CD8-positive, alpha-beta memory T cell (primary cell): Measurements from ENCODE around the gene DMXL2. TPM values are rescaled to one million over a fixed set of nuclear protein-coding genes. Genes with fewer than 3 reads are reported as not detected.
"Not testable (repeated sequence)": the region's sequence is repeated elsewhere in the genome, so short reads cannot be mapped to it uniquely, and the experiment has no call there.

Experiments used
- CTCF ChIA-PET: fragments of 350-600 bp; sonication (Branson Sonifier 250); formaldehyde crosslinking; loops from one replicate; lab custom pipeline; 2021; ENCODE audit warnings: antibody characterized with exemption; lab: Charles Lee
- POLR2A ChIA-PET: fragments of 350-600 bp; sonication (Branson Sonifier 250); formaldehyde crosslinking; loops from one replicate; lab custom pipeline; 2021; ENCODE audit warnings: antibody characterized with exemption; lab: Charles Lee
- DNase-seq, 5 donors: peaks; one replicate each; pipeline versions ENCODE4 v3.0.0 to v3.0.0-alpha.2; 2020 to 2022; ENCODE audit warnings: mixed read lengths in 1 of 5
- H3K27ac ChIP-seq: one replicate; pipeline ENCODE4 v1.7.0; 2013; ENCODE audit warnings: low read depth, mild to moderate bottlenecking, low read length, moderate library complexity
- H3K27me3 ChIP-seq: 2 replicates; pipeline ENCODE4 v1.7.0; 2013; ENCODE audit warnings: low read length, mild to moderate bottlenecking; ENCODE audit not compliant: insufficient read depth, poor library complexity, severe bottlenecking
- H3K36me3 ChIP-seq: 2 replicates; pipeline ENCODE4 v1.7.0; 2013; ENCODE audit warnings: mild to moderate bottlenecking, low read length, moderate library complexity; ENCODE audit not compliant: insufficient read depth
- H3K4me1 ChIP-seq: 2 replicates; pipeline ENCODE4 v1.7.0; 2013; ENCODE audit warnings: mild to moderate bottlenecking, low read length, moderate library complexity; ENCODE audit not compliant: insufficient read depth
- H3K4me3 ChIP-seq: 2 replicates; pipeline ENCODE4 v1.7.0; 2013; ENCODE audit warnings: mild to moderate bottlenecking, low read length
- H3K9me3 ChIP-seq: 2 replicates; pipeline ENCODE4 v1.7.0; 2013; ENCODE audit warnings: mild to moderate bottlenecking, low read length
- H3K27ac Mint-ChIP-seq, 8 donors: one replicate each; pipeline ENCODE4 v1.8.0; 2020 to 2021; ENCODE audit warnings: mixed read lengths in 8 of 8, mild to moderate bottlenecking in 6 of 8, inconsistent platforms in 3 of 8, moderate library complexity in 3 of 8
- H3K27me3 Mint-ChIP-seq, 2 donors: one replicate each; pipeline ENCODE4 v1.8.0; 2020 to 2021; ENCODE audit warnings: mixed read lengths in 2 of 2, mild to moderate bottlenecking in 1 of 2, moderate library complexity in 1 of 2
- H3K36me3 Mint-ChIP-seq, 3 donors: one replicate each; pipeline ENCODE4 v1.8.0; 2020 to 2021; ENCODE audit warnings: mixed read lengths in 3 of 3, inconsistent platforms in 1 of 3, mild to moderate bottlenecking in 1 of 3
- H3K4me1 Mint-ChIP-seq, 3 donors: one replicate each; pipeline ENCODE4 v1.8.0; 2020 to 2021; ENCODE audit warnings: mixed read lengths in 3 of 3, inconsistent platforms in 1 of 3, mild to moderate bottlenecking in 1 of 3
- H3K4me3 Mint-ChIP-seq, 7 donors: one replicate each; pipeline ENCODE4 v1.8.0; 2020 to 2021; ENCODE audit warnings: mixed read lengths in 7 of 7, mild to moderate bottlenecking in 6 of 7, moderate library complexity in 4 of 7, inconsistent platforms in 2 of 7
- H3K9me3 Mint-ChIP-seq, 5 donors: one replicate each; pipeline ENCODE4 v1.8.0; 2020 to 2022; ENCODE audit warnings: mixed read lengths in 5 of 5, mild to moderate bottlenecking in 3 of 5, moderate library complexity in 2 of 5, inconsistent platforms in 1 of 5
- polyA plus RNA-seq: library from polyadenylated mRNA; unstranded; fragments of 300-500 nt; fragmentation: Illumina TruSeq; gene quantifications from one replicate; pipeline ENCODE4 v1.2.3, GENCODE V29; 2021
- total RNA-seq, 2 experiments: library from RNA; stranded (reverse); gene quantifications; one replicate each; pipeline ENCODE4 v1.2.3, GENCODE V29; 2021

Gene DMXL2
- total and polyA plus RNA-seq, 3 experiments from 2014 or later: 0.61 to 7.0 (median 5.8) TPM

- Mint-ChIP-seq H3K27me3 (peaks cover 13 to 14% of the 10 kb centered on the region in 2 donors), H3K9me3 (no peaks in the 10 kb centered on the region), H3K36me3 (peaks cover 0 to 2% (median 0%) of the 10 kb centered on the region in 3 donors), H3K27ac (peak overlapping the region in 1 of 8 donors; percentile 11), H3K4me3 (peak overlapping the region in 3 of 7 donors; percentile 12 to 57 (median 33)), H3K4me1 (peaks cover 10 to 25% (median 15%) of the 10 kb centered on the region in 3 donors)
- H3K9me3 ChIP-seq: no peaks in the 10 kb centered on the region
- DNase-seq: no peak
- no peaks in the 10 kb centered on the region for H3K36me3 ChIP-seq
- H3K4me1 ChIP-seq: peaks cover 7% of the 10 kb centered on the region
- no peaks in the 10 kb centered on the region for H3K27me3 ChIP-seq
- POLR2A ChIA-PET: no interaction called here
- CTCF ChIA-PET: no interaction called here
- no peak overlapping the region for H3K27ac ChIP-seq
- no peak overlapping the region for H3K4me3 ChIP-seq
Observed at GRCh38 chr15:51620641-51621040, 1.9 kb downstream of the DMXL2 start.

- Mint-ChIP-seq H3K27me3 (peaks cover 11 to 14% of the 10 kb centered on the region in 2 donors), H3K27ac (no peak overlapping the region)
Observed at GRCh38 chr15:51620122-51620521, 2.4 kb downstream of the DMXL2 start.

GRCh38 chr15:51619331-51620035 is 3.1 kb downstream of the DMXL2 start:
- Histone ChIP-seq H3K36me3 (no peaks in the 10 kb centered on the region), H3K4me1 (peaks cover 7% of the 10 kb centered on the region), H3K27me3 (no peaks in the 10 kb centered on the region), H3K4me3 (no peak overlapping the region), H3K27ac (no peak overlapping the region), H3K9me3 (no peaks in the 10 kb centered on the region)
- ChIA-PET CTCF (no interaction called here), POLR2A (no interaction called here)
- peaks cover 10 to 14% of the 10 kb centered on the region in 2 donors for H3K27me3 Mint-ChIP-seq
- no peak overlapping the region for H3K4me3 Mint-ChIP-seq
- H3K4me1 Mint-ChIP-seq: peaks cover 10 to 25% (median 15%) of the 10 kb centered on the region in 3 donors
- DNase-seq: no peak
- H3K27ac Mint-ChIP-seq: no peak overlapping the region
- peaks cover 0 to 2% (median 0%) of the 10 kb centered on the region in 3 donors for H3K36me3 Mint-ChIP-seq
- H3K9me3 Mint-ChIP-seq: no peaks in the 10 kb centered on the region

More at GRCh38 chr15:51620122-51620521, 2.4 kb downstream of the DMXL2 start:
- Mint-ChIP-seq H3K4me1 (peaks cover 10 to 25% (median 15%) of the 10 kb centered on the region in 3 donors), H3K36me3 (peaks cover 0 to 2% (median 0%) of the 10 kb centered on the region in 3 donors), H3K4me3 (peak overlapping the region in 1 of 7 donors; percentile 57), H3K9me3 (no peaks in the 10 kb centered on the region)
- CTCF ChIA-PET: no interaction called here
- POLR2A ChIA-PET: no interaction called here
- Histone ChIP-seq H3K27ac (no peak overlapping the region), H3K27me3 (no peaks in the 10 kb centered on the region), H3K4me1 (peaks cover 7% of the 10 kb centered on the region), H3K36me3 (no peaks in the 10 kb centered on the region), H3K9me3 (no peaks in the 10 kb centered on the region), H3K4me3 (no peak overlapping the region)
- no peak for DNase-seq

GRCh38 chr15:51617886-51618285 is 4.7 kb downstream of the DMXL2 start:
- Mint-ChIP-seq H3K4me1 (peaks cover 5 to 14% (median 8%) of the 10 kb centered on the region in 3 donors), H3K4me3 (no peak overlapping the region), H3K27ac (no peak overlapping the region), H3K36me3 (peaks cover 0 to 2% (median 0%) of the 10 kb centered on the region in 3 donors), H3K9me3 (peaks cover 1 to 6% (median 2%) of the 10 kb centered on the region in 5 donors), H3K27me3 (peaks cover 0 to 4% of the 10 kb centered on the region in 2 donors)
- no peaks in the 10 kb centered on the region for H3K9me3 ChIP-seq
- H3K27me3 ChIP-seq: no peaks in the 10 kb centered on the region
- H3K4me3 ChIP-seq: no peak overlapping the region
- H3K27ac ChIP-seq: no peak overlapping the region
- H3K4me1 ChIP-seq: no peaks in the 10 kb centered on the region
- ChIA-PET POLR2A (no interaction called here), CTCF (no interaction called here)
- DNase-seq: no peak
- H3K36me3 ChIP-seq: no peaks in the 10 kb centered on the region

- ChIA-PET CTCF (no interaction called here), POLR2A (no interaction called here)
- DNase-seq: no peak
- Mint-ChIP-seq H3K9me3 (peaks cover 9 to 16% (median 11%) of the 10 kb centered on the region in 5 donors), H3K4me3 (no peak overlapping the region), H3K4me1 (no peaks in the 10 kb centered on the region), H3K27ac (no peak overlapping the region), H3K36me3 (peaks cover 0 to 3% (median 0%) of the 10 kb centered on the region in 3 donors), H3K27me3 (no peaks in the 10 kb centered on the region)
- Histone ChIP-seq H3K27ac (no peak overlapping the region), H3K36me3 (no peaks in the 10 kb centered on the region), H3K9me3 (no peaks in the 10 kb centered on the region), H3K4me3 (no peak overlapping the region), H3K4me1 (no peaks in the 10 kb centered on the region), H3K27me3 (no peaks in the 10 kb centered on the region)
Observed at GRCh38 chr15:51613951-51614350, 8.6 kb downstream of the DMXL2 start.

- H3K9me3 Mint-ChIP-seq: peaks cover 9 to 16% (median 11%) of the 10 kb centered on the region in 5 donors
- H3K4me1 Mint-ChIP-seq, POLR2A ChIA-PET, H3K4me3 Mint-ChIP-seq, DNase-seq, CTCF ChIA-PET, H3K27ac Mint-ChIP-seq, H3K27me3 Mint-ChIP-seq, H3K4me3 ChIP-seq, H3K27ac ChIP-seq, H3K9me3 ChIP-seq, H3K27me3 ChIP-seq, H3K36me3 ChIP-seq, H3K4me1 ChIP-seq, H3K36me3 Mint-ChIP-seq: not testable (repeated sequence)
Observed at GRCh38 chr15:51612669-51613068, 9.9 kb downstream of the DMXL2 start.

- H3K36me3 Mint-ChIP-seq, CTCF ChIA-PET, H3K36me3 ChIP-seq, H3K4me3 Mint-ChIP-seq, H3K4me3 ChIP-seq, H3K4me1 ChIP-seq, POLR2A ChIA-PET, H3K9me3 Mint-ChIP-seq, H3K9me3 ChIP-seq, H3K27ac Mint-ChIP-seq, H3K4me1 Mint-ChIP-seq, DNase-seq, H3K27me3 ChIP-seq: not testable (repeated sequence)
- peaks cover 7 to 19% of the 10 kb centered on the region in 2 donors for H3K27me3 Mint-ChIP-seq
- H3K27ac ChIP-seq: peak overlapping the region; percentile 45
Observed at GRCh38 chr15:51603462-51603948, 19.1 kb downstream of the DMXL2 start.

GRCh38 chr15:51603002-51603401 is 19.6 kb downstream of the DMXL2 start:
- CTCF ChIA-PET: no interaction called here
- POLR2A ChIA-PET: no interaction called here
- H3K9me3 Mint-ChIP-seq: no peaks in the 10 kb centered on the region
- H3K27me3 Mint-ChIP-seq: peaks cover 7 to 19% of the 10 kb centered on the region in 2 donors
- no peak overlapping the region for H3K27ac Mint-ChIP-seq
- H3K36me3 Mint-ChIP-seq: no peaks in the 10 kb centered on the region
- no peak for DNase-seq
- H3K4me1 Mint-ChIP-seq: peaks cover 0 to 4% (median 0%) of the 10 kb centered on the region in 3 donors
- Histone ChIP-seq H3K27ac (peak overlapping the region; percentile 45), H3K36me3 (no peaks in the 10 kb centered on the region), H3K27me3 (no peaks in the 10 kb centered on the region), H3K9me3 (no peaks in the 10 kb centered on the region), H3K4me1 (no peaks in the 10 kb centered on the region), H3K4me3 (no peak overlapping the region)
- no peak overlapping the region for H3K4me3 Mint-ChIP-seq
